HFF-Myc (cell line): ENCODE data around the gene ZNF641.
A peak's percentile ranks its signal among the peaks of the same experiment; 100 is the strongest.

Experiments
- DNase-seq: peaks from one replicate; pipeline ENCODE4 v3.0.0-alpha.2; 2011; ENCODE audit warnings: low read depth; ENCODE audit errors: extremely low read depth
- H3K4me3 ChIP-seq: replicated peaks from 2 replicates; pipeline ENCODE4 v1.5.1; 2011; ENCODE audit warnings: low read depth, mild to moderate bottlenecking, control low read depth, low read length
- CTCF ChIP-seq: IDR thresholded peaks from 2 replicates; pipeline ENCODE4 v1.5.1; 2012; ENCODE audit warnings: mild to moderate bottlenecking, low read depth, low read length, control low read depth; ENCODE audit errors: missing control alignments

The ZNF641 gene

GRCh38 chr12:48356041-48356768 is 5.5 kb upstream of the ZNF641 start:
- no peak for TF ChIP-seq CTCF
- DNase-seq: no peak
- no peak overlapping the region for H3K4me3 ChIP-seq

- no peak overlapping the region for H3K4me3 ChIP-seq
- DNase-seq: no peak
- no peak for TF ChIP-seq CTCF
These were observed 1.5 kb upstream of the ZNF641 start for GRCh38 chr12:48352157-48352760.

GRCh38 chr12:48351022-48351708 is 446 bp upstream of the ZNF641 start:
- peak overlapping the region; percentile 47 for H3K4me3 ChIP-seq
- DNase-seq: peak; percentile 24
- TF ChIP-seq CTCF: no peak

GRCh38 chr12:48349471-48349870 is 1.2 kb downstream of the ZNF641 start:
- no peak overlapping the region for H3K4me3 ChIP-seq
- TF ChIP-seq CTCF: no peak
- no peak for DNase-seq

GRCh38 chr12:48342980-48343379 is 7.7 kb downstream of the ZNF641 start:
- no peak for TF ChIP-seq CTCF
- no peak for DNase-seq
- no peak overlapping the region for H3K4me3 ChIP-seq

- H3K4me3 ChIP-seq: no peak overlapping the region
- no peak for TF ChIP-seq CTCF
- no peak for DNase-seq
These were observed 9.8 kb downstream of the ZNF641 start for GRCh38 chr12:48340943-48341342.
